Endothelial cell of umbilical vein (primary cell): ENCODE results near the gene HS6ST2. TPM values are rescaled to one million over a fixed set of nuclear protein-coding genes. Genes with fewer than 3 reads are reported as not detected.

Experiments used
- BruUV-seq: library from RNA; stranded (reverse); fragments of 400-500 nt; replicated peaks from 2 replicates; lab custom pipeline; 2021; lab: Mats Ljungman, UMichigan
- CTCF ChIA-PET: fragments of 300-600, 350-600 bp; sonication (Branson Sonifier 250); formaldehyde crosslinking; loops from one replicate; lab custom pipeline; 2021; ENCODE audit warnings: antibody characterized with exemption, inconsistent platforms; lab: Charles Lee
- POLR2A ChIA-PET: fragments of 300-600, 350-600 bp; sonication (Branson Sonifier 250); formaldehyde crosslinking; loops from one replicate; lab custom pipeline; 2021; ENCODE audit warnings: antibody characterized with exemption, inconsistent platforms; lab: Charles Lee
- DNase-seq: peaks from one replicate; pipeline ENCODE4 v3.0.0-alpha.2; 2011; ENCODE audit warnings: low read depth, low spot score
- FAIRE-seq: peaks from 2 replicates; lab custom pipeline; 2011; peaks lifted over from hg19 to GRCh38; lab: Jason Lieb, UNC
- H2AFZ ChIP-seq: 2 replicates; pipeline ENCODE4 v1.6.0; 2012; ENCODE audit warnings: low read depth, low read length, control low read depth, inconsistent platforms
- H3K27ac ChIP-seq: 2 replicates; pipeline ENCODE4 v1.5.1; 2011; ENCODE audit warnings: low read depth, mild to moderate bottlenecking, control low read depth, low read length, moderate library complexity; ENCODE audit not compliant: insufficient read depth
- H3K27me3 ChIP-seq, 2 experiments: 2 replicates each; pipeline versions ENCODE4 v1.6.0 to v1.6.1; 2011; ENCODE audit warnings: low read length in 2 of 2, mixed read lengths in 1 of 2; ENCODE audit not compliant: control insufficient read depth in 2 of 2, insufficient read depth in 2 of 2
- H3K36me3 ChIP-seq, 2 experiments: 2 replicates in 1 of 2; 3 replicates in 1 of 2; pipeline ENCODE4 v1.5.1; 2011; ENCODE audit warnings: low read length in 2 of 2, mild to moderate bottlenecking in 1 of 2, moderate library complexity in 1 of 2; ENCODE audit not compliant: control insufficient read depth in 2 of 2, insufficient read depth in 2 of 2; ENCODE audit errors: extremely low read depth in 1 of 2
- H3K4me1 ChIP-seq: 3 replicates; pipeline ENCODE4 v1.5.1; 2011; ENCODE audit warnings: mild to moderate bottlenecking, low read length; ENCODE audit not compliant: control insufficient read depth, insufficient read depth; ENCODE audit errors: extremely low read depth
- H3K4me2 ChIP-seq: 2 replicates; pipeline ENCODE4 v1.6.1; 2011; ENCODE audit warnings: low read length, control low read depth, mixed read lengths; ENCODE audit not compliant: insufficient read depth
- H3K4me3 ChIP-seq, 3 experiments: fragments of 200-600 bp in 1 of 3; sonication (generic), shearing (Covaris generic) in 1 of 3; replicated peaks in 1 of 3; 2 replicates each; pipeline ENCODE4 v1.5.1; 2011 to 2016; ENCODE audit warnings: control low read depth in 3 of 3, low read length in 3 of 3, mild to moderate bottlenecking in 2 of 3, inconsistent platforms in 1 of 3, low read depth in 1 of 3, moderate library complexity in 1 of 3; ENCODE audit not compliant: insufficient read depth in 1 of 3
- H3K79me2 ChIP-seq: 2 replicates; pipeline ENCODE4 v1.6.0; 2012; ENCODE audit warnings: low read length, inconsistent platforms; ENCODE audit not compliant: control insufficient read depth, insufficient read depth
- H3K9ac ChIP-seq: replicated peaks from 2 replicates; pipeline ENCODE3; 2011; ENCODE audit warnings: low read length, control low read depth; ENCODE audit not compliant: insufficient read depth; ENCODE audit errors: extremely low read depth
- H3K9me1 ChIP-seq: replicated peaks from 3 replicates; pipeline ENCODE4 v1.6.0; 2011; ENCODE audit warnings: mild to moderate bottlenecking, low read length; ENCODE audit not compliant: control insufficient read depth, insufficient read depth; ENCODE audit errors: extremely low read depth
- H3K9me3 ChIP-seq: replicated peaks from 2 replicates; pipeline ENCODE4 v1.5.1; 2012; ENCODE audit warnings: low read length, inconsistent platforms; ENCODE audit not compliant: control insufficient read depth, insufficient read depth
- H4K20me1 ChIP-seq: replicated peaks from 2 replicates; pipeline ENCODE3; 2011; ENCODE audit warnings: mild to moderate bottlenecking, low read length; ENCODE audit not compliant: control insufficient read depth, insufficient read depth; ENCODE audit errors: extremely low read depth
- CTCF ChIP-seq, 2 donors: IDR thresholded peaks; 1 replicate in 1 of 2; 2 replicates in 1 of 2; pipeline ENCODE4 v1.5.1; 2011; ENCODE audit warnings: low read length in 2 of 2, mild to moderate bottlenecking in 2 of 2, moderate library complexity in 2 of 2, control low read depth in 1 of 2, inconsistent platforms in 1 of 2, low read depth in 1 of 2; ENCODE audit not compliant: insufficient read depth in 1 of 2; ENCODE audit errors: extremely low read depth in 1 of 2
- EZH2 ChIP-seq: IDR thresholded peaks from 2 replicates; pipeline ENCODE4 v1.6.1; 2012; ENCODE audit warnings: borderline replicate concordance, low read depth, mild to moderate bottlenecking, moderate library complexity, low read length, inconsistent platforms; ENCODE audit not compliant: severe bottlenecking
- FOS ChIP-seq: IDR thresholded peaks from 2 replicates; pipeline ENCODE4 v1.6.1; 2011; ENCODE audit warnings: mild to moderate bottlenecking, low read length, moderate library complexity, borderline replicate concordance; ENCODE audit not compliant: insufficient read depth
- GATA2 ChIP-seq: IDR thresholded peaks from 2 replicates; pipeline ENCODE4 v1.7.0; 2011; ENCODE audit warnings: low read depth, mild to moderate bottlenecking, moderate library complexity, mixed read lengths, low read length; ENCODE audit not compliant: insufficient read length, insufficient read depth
- JUN ChIP-seq: IDR thresholded peaks from 2 replicates; pipeline ENCODE4 v1.6.1; 2011; ENCODE audit warnings: borderline replicate concordance, low read depth; ENCODE audit not compliant: insufficient read length, insufficient read depth
- MYC ChIP-seq: IDR thresholded peaks from one replicate; pipeline ENCODE4 v1.6.1; 2011; ENCODE audit warnings: mild to moderate bottlenecking, low read depth, low read length
- POLR2A ChIP-seq: IDR thresholded peaks from 2 replicates; pipeline ENCODE4 v1.6.1; 2012; ENCODE audit warnings: low read depth, mild to moderate bottlenecking, control low read depth, low read length
- POLR2AphosphoS5 ChIP-seq: IDR thresholded peaks from 2 replicates; pipeline ENCODE4 v1.6.1; 2012; ENCODE audit warnings: low read depth, mild to moderate bottlenecking, control low read depth, low read length, moderate library complexity; ENCODE audit not compliant: insufficient read depth
- dilution Hi-C: fragments of 300-500 bp; cut with MboI; formaldehyde crosslinking; loops from one replicate; pipeline ENCODE4 v1.15.0; 2019; ENCODE audit warnings: low sequenced_read_pairs; ENCODE audit not compliant: extremely low pct_ligation_motif_present
- intact Hi-C: fragments of 100-400 bp; cut with micrococcal nuclease; formaldehyde crosslinking; loops from one replicate; pipeline ENCODE4 v1.10.0; 2022
- polyA plus RNA-seq, 4 experiments: library from polyadenylated mRNA; depleted of rRNA in 3 of 4; stranded (reverse) in 3 of 4; unstranded in 1 of 4; fragments of >200 nt; gene quantifications; 2 replicates each; pipeline versions ENCODE4 v1.2.1 to v1.2.3, GENCODE V29; 2011 to 2012; ENCODE audit warnings: missing spikeins in 1 of 4
- total RNA-seq: library from RNA; stranded (reverse); gene quantifications from 2 replicates; pipeline ENCODE4 v1.2.3, GENCODE V29; 2021
- TF ChIP-seq, protein P1 (sequence below): IDR thresholded peaks from 2 replicates; pipeline ENCODE4 v1.6.1; 2011; ENCODE audit not compliant: insufficient read depth, insufficient read length

The HS6ST2 gene
- total and polyA plus RNA-seq, 2 donors (not counting 3 experiments of a cell fraction or from before 2014, with no cell fraction given) = 0.49 to 0.84 TPM

- no peaks in the 10 kb centered on the region for H3K36me3 ChIP-seq
- H3K9me3 ChIP-seq = no peaks in the 10 kb centered on the region
- no peaks in the 10 kb centered on the region for H3K27me3 ChIP-seq
- DNase-seq (no peak), FAIRE-seq (no peak)
- intact Hi-C loops = no loop called here
- H3K4me1 ChIP-seq = no peaks in the 10 kb centered on the region
- no peak for TF ChIP-seq CTCF (IDR thresholded peaks at IDR 0.05; ENCODE audit: extremely low read depth in 1 of 2, insufficient read depth in 1 of 2, low read depth in 1 of 2, low read length in 2 of 2)
- TF ChIP-seq EZH2 = no peak
- no peak for TF ChIP-seq GATA2
- TF ChIP-seq, protein P1, sequence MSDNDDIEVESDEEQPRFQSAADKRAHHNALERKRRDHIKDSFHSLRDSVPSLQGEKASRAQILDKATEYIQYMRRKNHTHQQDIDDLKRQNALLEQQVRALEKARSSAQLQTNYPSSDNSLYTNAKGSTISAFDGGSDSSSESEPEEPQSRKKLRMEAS = no peak
- no peak for TF ChIP-seq POLR2A
- TF ChIP-seq MYC = no peak
- TF ChIP-seq JUN = no peak
- no peak for TF ChIP-seq POLR2AphosphoS5
- no peak for TF ChIP-seq FOS
- no peak overlapping the region for H3K4me2 ChIP-seq
- ChIA-PET CTCF (interaction anchor here (1.4 to 1.5 kb wide), 2 partner anchors 9 to 87 kb away, joined by 3 to 4 read pairs; no protein-coding TSS in a partner anchor), POLR2A (no interaction called here)
- H3K4me3 ChIP-seq = no peak overlapping the region
- no peak overlapping the region for H2AFZ ChIP-seq
- dilution Hi-C loops = no loop called here
- no peaks in the 10 kb centered on the region for H4K20me1 ChIP-seq
- no peaks in the 10 kb centered on the region for H3K79me2 ChIP-seq
- BruUV-seq = no TSS peak
- no peak overlapping the region for H3K9ac ChIP-seq
- no peak overlapping the region for H3K27ac ChIP-seq
- no peaks in the 10 kb centered on the region for H3K9me1 ChIP-seq
These were observed 209.5 kb downstream of the HS6ST2 start for GRCh38 chrX:132748909-132749308.
